GM12873 (cell line): ENCODE data around the gene CYTH1.

ENCODE experiments used
- TF ChIP-seq, protein P1 (sequence below): IDR thresholded peaks from 2 replicates; pipeline ENCODE4 v1.5.1; 2012; ENCODE audit warnings: low read depth, mild to moderate bottlenecking, moderate library complexity, low read length, control low read depth; ENCODE audit not compliant: insufficient read depth; ENCODE audit errors: missing control alignments

The CYTH1 gene

DNA sequence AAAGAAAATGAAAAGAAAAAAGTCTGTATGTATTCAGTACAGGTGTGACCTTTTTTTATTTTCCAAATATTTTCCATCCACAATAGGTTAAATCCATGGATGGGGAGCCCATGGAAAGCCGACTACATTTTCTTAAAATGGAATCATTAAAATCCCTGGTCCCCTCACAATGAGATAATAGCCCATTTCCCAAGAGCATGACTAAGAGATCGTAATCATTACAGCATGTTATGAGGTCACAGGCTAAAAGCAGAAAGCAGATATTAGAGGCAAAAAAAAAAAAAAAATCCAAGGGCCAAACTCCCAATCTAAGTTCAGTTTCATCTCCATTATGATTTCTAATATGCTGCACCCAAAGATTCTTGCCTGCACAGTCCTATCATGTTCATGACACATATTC is 44.7 kb downstream of the CYTH1 start:
- TF ChIP-seq, protein P1, sequence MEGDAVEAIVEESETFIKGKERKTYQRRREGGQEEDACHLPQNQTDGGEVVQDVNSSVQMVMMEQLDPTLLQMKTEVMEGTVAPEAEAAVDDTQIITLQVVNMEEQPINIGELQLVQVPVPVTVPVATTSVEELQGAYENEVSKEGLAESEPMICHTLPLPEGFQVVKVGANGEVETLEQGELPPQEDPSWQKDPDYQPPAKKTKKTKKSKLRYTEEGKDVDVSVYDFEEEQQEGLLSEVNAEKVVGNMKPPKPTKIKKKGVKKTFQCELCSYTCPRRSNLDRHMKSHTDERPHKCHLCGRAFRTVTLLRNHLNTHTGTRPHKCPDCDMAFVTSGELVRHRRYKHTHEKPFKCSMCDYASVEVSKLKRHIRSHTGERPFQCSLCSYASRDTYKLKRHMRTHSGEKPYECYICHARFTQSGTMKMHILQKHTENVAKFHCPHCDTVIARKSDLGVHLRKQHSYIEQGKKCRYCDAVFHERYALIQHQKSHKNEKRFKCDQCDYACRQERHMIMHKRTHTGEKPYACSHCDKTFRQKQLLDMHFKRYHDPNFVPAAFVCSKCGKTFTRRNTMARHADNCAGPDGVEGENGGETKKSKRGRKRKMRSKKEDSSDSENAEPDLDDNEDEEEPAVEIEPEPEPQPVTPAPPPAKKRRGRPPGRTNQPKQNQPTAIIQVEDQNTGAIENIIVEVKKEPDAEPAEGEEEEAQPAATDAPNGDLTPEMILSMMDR, result no peak

DNA sequence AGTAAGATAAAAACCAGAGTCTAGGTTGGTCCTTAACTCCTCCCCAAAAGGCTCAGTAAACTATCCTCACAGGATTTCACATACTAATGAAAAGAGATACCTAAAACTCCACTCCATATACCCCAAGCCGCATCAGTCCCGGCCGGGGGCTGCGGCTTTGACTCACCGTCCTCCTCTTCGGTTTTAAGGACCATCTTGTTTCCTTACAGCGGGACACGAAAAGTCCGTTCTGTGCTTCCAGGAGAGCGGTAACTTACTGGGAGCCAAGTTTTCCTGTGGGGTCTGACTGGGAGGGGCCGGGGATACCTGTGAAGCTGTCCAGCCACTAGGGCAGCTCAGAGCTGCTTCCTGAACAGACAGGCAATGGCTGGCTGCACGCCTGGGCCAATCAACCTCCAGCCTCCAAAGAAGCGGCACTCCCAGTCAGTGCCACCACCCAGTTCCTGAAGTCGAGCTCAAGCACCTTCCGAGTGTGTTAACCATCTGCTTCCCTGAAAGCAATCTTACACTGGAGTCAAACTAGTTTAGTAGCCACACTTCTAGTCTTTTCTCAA is 45.5 kb downstream of the CYTH1 start:
- TF ChIP-seq, protein P1, result peak; percentile 43

DNA sequence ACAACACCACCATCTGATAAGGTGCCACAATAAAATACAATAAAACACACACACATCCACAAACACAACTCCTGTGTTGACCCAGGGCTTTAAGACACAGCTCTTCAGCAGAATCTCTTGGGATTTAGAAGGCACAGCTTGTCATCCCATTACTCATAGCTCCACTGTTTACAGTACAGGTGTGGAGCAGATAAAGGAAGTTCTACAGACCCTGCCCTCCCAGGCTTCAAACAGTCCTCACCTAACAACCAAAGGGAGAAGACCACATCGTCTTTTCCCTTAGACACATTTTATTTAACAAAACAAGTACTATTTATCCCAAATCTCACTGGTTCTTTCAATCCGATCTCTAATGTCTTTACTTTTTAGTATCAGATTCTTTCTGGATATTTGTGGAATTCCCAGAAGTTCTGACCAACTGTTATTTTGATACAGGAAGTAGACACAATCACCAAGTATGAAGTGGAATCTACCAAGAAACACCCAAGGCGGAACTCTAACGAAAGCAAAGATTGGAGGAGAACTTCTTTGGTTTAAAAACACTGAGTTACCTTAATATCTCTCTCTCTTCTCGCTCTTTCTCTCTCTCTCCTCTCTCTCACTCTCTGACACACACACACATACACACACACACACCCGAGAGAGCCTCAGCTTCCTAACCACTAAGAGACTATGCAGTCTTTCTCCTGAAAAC is 46.1 kb downstream of the CYTH1 start:
- TF ChIP-seq, protein P1, result no peak

DNA sequence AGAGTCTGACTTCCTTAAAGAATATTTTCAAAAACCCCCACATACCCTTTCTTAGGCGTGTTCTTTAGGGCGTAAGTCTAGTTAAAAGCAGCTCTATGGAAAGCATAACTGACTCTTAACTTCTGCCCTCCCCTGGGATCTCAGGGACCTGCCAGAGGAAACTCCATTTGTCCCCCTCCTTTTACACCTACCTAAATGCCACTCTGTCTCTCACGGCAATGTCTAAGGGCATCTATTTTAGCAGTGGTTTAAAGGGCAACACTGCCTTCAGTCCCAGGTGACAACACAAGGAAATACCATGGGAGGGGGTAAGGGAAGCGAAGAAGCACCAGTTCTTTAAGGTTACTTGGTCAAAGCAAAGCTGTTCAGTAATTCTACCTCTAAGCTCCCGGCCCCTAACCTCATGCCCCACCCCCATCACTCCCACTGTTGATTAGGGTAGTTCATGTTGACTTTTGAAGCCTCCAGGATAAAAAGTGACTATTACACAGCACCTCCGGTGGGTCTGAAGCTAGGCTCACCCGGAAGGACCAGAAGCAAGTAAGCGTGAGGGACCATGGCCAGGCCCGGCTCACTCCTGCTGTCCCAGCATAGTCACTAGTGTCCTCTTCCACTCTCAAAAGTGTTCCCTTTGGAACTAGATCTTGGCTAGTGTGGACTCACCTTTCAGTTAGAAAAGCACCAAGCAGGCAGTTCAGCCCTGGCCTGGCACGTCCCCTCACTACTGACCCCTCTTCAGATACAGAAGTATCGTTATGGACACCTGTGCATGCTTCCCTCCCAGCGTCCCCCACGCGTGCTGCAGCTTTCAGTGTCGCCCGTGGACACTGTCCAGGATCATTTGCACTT is 47.1 kb downstream of the CYTH1 start:
- TF ChIP-seq, protein P1, result no peak

DNA sequence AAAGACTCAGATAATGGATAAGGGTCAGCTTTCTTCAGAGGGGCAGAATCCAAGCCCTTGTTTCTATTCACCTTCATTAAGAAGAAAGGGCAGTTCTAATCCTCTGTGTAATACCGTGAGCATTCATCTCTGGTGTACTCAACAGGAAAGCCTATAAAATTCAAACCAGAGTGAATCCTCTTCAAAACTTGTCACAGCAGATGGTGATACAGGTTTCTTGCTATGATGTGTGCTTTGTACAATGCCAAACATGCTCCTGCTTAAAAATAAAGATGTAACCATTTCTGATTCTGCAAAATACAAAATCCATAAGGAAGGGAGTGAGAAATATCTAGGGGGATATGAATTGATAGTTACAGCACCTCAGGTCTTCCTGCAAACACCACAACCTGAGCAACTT is 49.7 kb downstream of the CYTH1 start:
- TF ChIP-seq, protein P1, result no peak

DNA sequence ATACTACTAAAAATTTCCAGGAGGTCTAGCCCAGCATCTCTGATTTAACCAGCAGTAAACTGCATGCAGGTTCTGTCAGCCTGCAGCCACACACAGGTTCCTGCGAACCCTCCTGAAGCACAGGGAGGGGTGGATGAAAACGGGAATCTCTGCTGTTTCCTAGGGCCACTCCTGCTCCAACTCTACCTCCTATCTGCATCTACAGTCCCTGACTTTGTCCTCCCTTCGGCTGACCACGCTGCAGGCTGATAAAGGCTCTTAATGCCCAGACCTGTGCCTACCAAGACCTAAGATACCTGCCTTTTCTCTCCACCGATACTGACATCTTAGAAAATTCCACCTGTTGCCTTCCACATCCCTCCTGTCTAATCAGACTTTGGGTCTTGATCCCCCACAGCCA is 50.2 kb downstream of the CYTH1 start:
- TF ChIP-seq, protein P1, result no peak

DNA sequence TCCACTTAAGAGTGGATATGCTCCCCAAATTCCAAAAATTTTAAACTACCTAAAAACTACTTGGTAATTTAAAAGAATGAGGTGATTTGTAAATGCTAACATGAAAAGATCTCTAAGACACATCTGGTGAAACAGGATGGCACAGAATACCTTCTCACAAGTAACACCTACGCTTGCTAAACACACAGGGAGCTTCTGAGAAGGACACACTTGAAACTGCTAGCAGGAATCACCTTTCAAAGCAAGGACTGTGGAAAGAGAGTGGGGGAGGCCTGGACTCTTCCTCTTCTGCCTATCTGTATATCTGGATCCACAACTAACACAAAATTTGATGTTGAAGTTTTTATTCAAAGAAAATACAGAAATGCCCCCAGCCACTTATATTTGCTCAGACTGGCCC is 52.4 kb downstream of the CYTH1 start:
- TF ChIP-seq, protein P1, result no peak
